ENCODE data around the gene CAP1. TPM values are rescaled to one million over a fixed set of nuclear protein-coding genes. Genes with fewer than 3 reads are reported as not detected.
A peak's percentile ranks its signal among the peaks of the same experiment; 100 is the strongest.

The CAP1 gene
- total RNA-seq, 4 donors from 2014 or later, result 102 to 154 (median 123) TPM

GRCh38 chr1:40039757-40040510, 595 bp upstream of the CAP1 start:
- TF ChIP-seq POLR2A (IDR thresholded peaks at IDR 0.05) (peak; percentile 76 to 85), EP300 (IDR thresholded peaks at IDR 0.05) (no peak), POLR2AphosphoS5 (IDR thresholded peaks at IDR 0.05) (peak; percentile 11 to 61 (median 37)), CTCF (IDR thresholded peaks at IDR 0.05) (no peak)
- peaks cover 77% of the 10 kb centered on the region for H3K4me1 ChIP-seq
- H3K27me3 ChIP-seq, result no peaks in the 10 kb centered on the region
- H3K27ac ChIP-seq, result peak overlapping the region; percentile 95
- H3K9me3 ChIP-seq, result no peaks in the 10 kb centered on the region
- 1% methylated on average over 14 of the region's 52 CpGs for WGBS
- peak; percentile 94 to 95 for DNase-seq (ENCODE audit: low spot score in 2 of 2)
- H3K4me3 ChIP-seq, result peak overlapping the region; percentile 78
- H3K36me3 ChIP-seq, result no peaks in the 10 kb centered on the region

GRCh38 chr1:40041466-40041838, 923 bp downstream of the CAP1 start:
- Histone ChIP-seq H3K4me1 (peaks cover 79% of the 10 kb centered on the region), H3K4me3 (peak overlapping the region; percentile 78), H3K9me3 (no peaks in the 10 kb centered on the region), H3K27ac (peak overlapping the region; percentile 95), H3K27me3 (no peaks in the 10 kb centered on the region), H3K36me3 (no peaks in the 10 kb centered on the region)
- DNase-seq (ENCODE audit: low spot score in 2 of 2), result no peak
- TF ChIP-seq POLR2A (IDR thresholded peaks at IDR 0.05), result no peak
- WGBS, result 14% methylated on average over 5 of the region's 5 CpGs

- Histone ChIP-seq H3K9me3 (no peaks in the 10 kb centered on the region), H3K27me3 (no peaks in the 10 kb centered on the region), H3K4me1 (peaks cover 75% of the 10 kb centered on the region), H3K27ac (no peak overlapping the region), H3K36me3 (no peaks in the 10 kb centered on the region), H3K4me3 (peak overlapping the region; percentile 78)
- no peak for DNase-seq (ENCODE audit: low spot score in 2 of 2)
- WGBS, result 66% methylated on average over 4 of the region's 4 CpGs
- TF ChIP-seq POLR2AphosphoS5 (IDR thresholded peaks at IDR 0.05), result no peak
- no peak for TF ChIP-seq EP300 (IDR thresholded peaks at IDR 0.05)
- TF ChIP-seq POLR2A (IDR thresholded peaks at IDR 0.05), result no peak
- TF ChIP-seq CTCF (IDR thresholded peaks at IDR 0.05), result no peak
Observed at GRCh38 chr1:40042341-40042740, 1.8 kb downstream of the CAP1 start.

GRCh38 chr1:40044110-40044509, 3.6 kb downstream of the CAP1 start:
- Histone ChIP-seq H3K9me3 (no peaks in the 10 kb centered on the region), H3K27me3 (no peaks in the 10 kb centered on the region), H3K4me1 (peaks cover 69% of the 10 kb centered on the region), H3K27ac (no peak overlapping the region), H3K36me3 (no peaks in the 10 kb centered on the region), H3K4me3 (no peak overlapping the region)
- no peak for TF ChIP-seq CTCF (IDR thresholded peaks at IDR 0.05)
- TF ChIP-seq EP300 (IDR thresholded peaks at IDR 0.05), result no peak
- no peak for TF ChIP-seq POLR2A (IDR thresholded peaks at IDR 0.05)
- no peak for TF ChIP-seq POLR2AphosphoS5 (IDR thresholded peaks at IDR 0.05)
- no peak for DNase-seq (ENCODE audit: low spot score in 2 of 2)
- WGBS, result 73% methylated on average over 3 of the region's 3 CpGs

GRCh38 chr1:40045182-40045581, 4.7 kb downstream of the CAP1 start:
- TF ChIP-seq EP300 (IDR thresholded peaks at IDR 0.05), result no peak
- TF ChIP-seq POLR2A (IDR thresholded peaks at IDR 0.05), result no peak
- TF ChIP-seq CTCF (IDR thresholded peaks at IDR 0.05), result no peak
- TF ChIP-seq POLR2AphosphoS5 (IDR thresholded peaks at IDR 0.05), result no peak
- no peak overlapping the region for H3K27ac ChIP-seq
- no peaks in the 10 kb centered on the region for H3K36me3 ChIP-seq
- H3K4me3 ChIP-seq, result no peak overlapping the region
- DNase-seq (ENCODE audit: low spot score in 2 of 2), result no peak
- H3K27me3 ChIP-seq, result no peaks in the 10 kb centered on the region
- WGBS, result 90% methylated on average over 4 of the region's 4 CpGs
- H3K9me3 ChIP-seq, result no peaks in the 10 kb centered on the region
- H3K4me1 ChIP-seq, result peaks cover 72% of the 10 kb centered on the region
